SK-N-SH treated with all-trans-retinoic acid at 6 μM for 48 hours (cell line): ENCODE data around the gene GATC.
A peak's percentile ranks its signal among the peaks of the same experiment; 100 is the strongest.

Experiments used
- ATAC-seq: fragments of 200-7000 bp; cut with Tn5 transposase; 3 replicates; pipeline ENCODE4 v1.9.1; 2020; ENCODE audit warnings: mild to moderate bottlenecking, moderate library complexity
- ARNTL ChIP-seq: fragments of 450-650 bp; formaldehyde crosslinking; IDR thresholded peaks from 2 replicates; pipeline ENCODE4 v1.5.0; 2020; ENCODE audit warnings: low read depth, mild to moderate bottlenecking, moderate library complexity, borderline replicate concordance
- BACH2 ChIP-seq: fragments of 250-450 bp; sonication (Bioruptor Pico); IDR thresholded peaks from 2 replicates; pipeline ENCODE4 v1.9.0; 2021; ENCODE audit warnings: mild to moderate bottlenecking, borderline replicate concordance
- CREB5 ChIP-seq: fragments of 250-450 bp; sonication (Bioruptor Pico); IDR thresholded peaks from 2 replicates; pipeline ENCODE4 v1.5.1; 2020; ENCODE audit warnings: low read depth, mild to moderate bottlenecking, moderate library complexity
- CSDC2 ChIP-seq: fragments of 250-450 bp; sonication (Bioruptor Pico); IDR thresholded peaks from 2 replicates; pipeline ENCODE4 v1.5.0; 2020; ENCODE audit warnings: mild to moderate bottlenecking, moderate library complexity
- CSRNP3 ChIP-seq: fragments of 250-450 bp; sonication (Bioruptor Pico); IDR thresholded peaks from 2 replicates; pipeline ENCODE4 v1.5.1; 2021; ENCODE audit warnings: mild to moderate bottlenecking, moderate library complexity
- ESRRG ChIP-seq: fragments of 250-450 bp; sonication (Bioruptor Pico); IDR thresholded peaks from 2 replicates; pipeline ENCODE4 v1.6.1; 2021; ENCODE audit warnings: mild to moderate bottlenecking
- GLIS3 ChIP-seq: fragments of 250-450 bp; sonication (Bioruptor Pico); IDR thresholded peaks from 2 replicates; pipeline ENCODE4 v1.5.0; 2020; ENCODE audit warnings: mild to moderate bottlenecking, moderate library complexity
- ISL1 ChIP-seq: fragments of 250-450 bp; sonication (Bioruptor Pico); IDR thresholded peaks from 2 replicates; pipeline ENCODE4 v2.1.2; 2022; ENCODE audit warnings: mild to moderate bottlenecking, moderate library complexity
- OSR1 ChIP-seq: fragments of 250-450 bp; sonication (Bioruptor Pico); IDR thresholded peaks from 2 replicates; pipeline ENCODE4 v1.8.0; 2022; ENCODE audit warnings: moderate library complexity, mild to moderate bottlenecking, inconsistent platforms
- PATZ1 ChIP-seq: fragments of 250-450 bp; sonication (Bioruptor Pico); IDR thresholded peaks from 2 replicates; pipeline ENCODE4 v1.8.0; 2020; ENCODE audit warnings: mild to moderate bottlenecking, moderate library complexity, borderline replicate concordance
- PPARA ChIP-seq: fragments of 250-450 bp; sonication (Bioruptor Pico); IDR thresholded peaks from 2 replicates; pipeline ENCODE4 v1.5.0; 2020; ENCODE audit warnings: mild to moderate bottlenecking, borderline replicate concordance
- RARB ChIP-seq: fragments of 250-450 bp; sonication (Bioruptor Pico); IDR thresholded peaks from 2 replicates; pipeline ENCODE4 v1.8.0; 2021; ENCODE audit warnings: mild to moderate bottlenecking, moderate library complexity
- SNAI2 ChIP-seq: fragments of 250-450 bp; sonication (Bioruptor Pico); IDR thresholded peaks from 2 replicates; pipeline ENCODE4 v1.5.0; 2020; ENCODE audit warnings: mild to moderate bottlenecking, moderate library complexity
- TOX ChIP-seq: fragments of 250-450 bp; sonication (Bioruptor Pico); IDR thresholded peaks from 2 replicates; pipeline ENCODE4 v1.8.0; 2021; ENCODE audit warnings: mild to moderate bottlenecking, moderate library complexity, borderline replicate concordance
- TSHZ2 ChIP-seq: fragments of 250-450 bp; sonication (Bioruptor Pico); IDR thresholded peaks from 2 replicates; pipeline ENCODE4 v1.5.0; 2020; ENCODE audit warnings: mild to moderate bottlenecking, moderate library complexity
- ZC3H10 ChIP-seq: fragments of 250-450 bp; sonication (Bioruptor Pico); IDR thresholded peaks from 2 replicates; pipeline ENCODE4 v1.5.1; 2021; ENCODE audit warnings: mild to moderate bottlenecking, moderate library complexity
- ZFP3 ChIP-seq: fragments of 250-450 bp; sonication (Bioruptor Pico); IDR thresholded peaks from 2 replicates; pipeline ENCODE4 v1.5.0; 2020; ENCODE audit warnings: mild to moderate bottlenecking, moderate library complexity
- ZFP30 ChIP-seq: fragments of 450-650 bp; formaldehyde crosslinking; IDR thresholded peaks from 2 replicates; pipeline ENCODE4 v1.5.0; 2022; ENCODE audit warnings: mild to moderate bottlenecking, moderate library complexity
- ZNF565 ChIP-seq: fragments of 450-650 bp; formaldehyde crosslinking; conservative IDR thresholded peaks from 2 replicates; pipeline ENCODE4 v1.5.0; 2020; ENCODE audit warnings: low read depth, mild to moderate bottlenecking, moderate library complexity
- ZNF70 ChIP-seq: fragments of 450-650 bp; formaldehyde crosslinking; IDR thresholded peaks from 2 replicates; pipeline ENCODE4 v1.5.0; 2020; ENCODE audit warnings: mild to moderate bottlenecking, moderate library complexity
- ZNF8 ChIP-seq: fragments of 450-650 bp; formaldehyde crosslinking; IDR thresholded peaks from 2 replicates; pipeline ENCODE4 v1.5.0; 2020; ENCODE audit warnings: mild to moderate bottlenecking, moderate library complexity

The GATC gene

GRCh38 chr12:120467439-120467838 lies 21.2 kb downstream of the GATC start:
- TF ChIP-seq ZNF565 (no peak), ZC3H10 (CRISPR knock-in tag) (no peak), TSHZ2 (no peak), GLIS3 (no peak), CSRNP3 (no peak), RARB (CRISPR knock-in tag) (no peak), ZFP30 (CRISPR knock-in tag) (no peak), ZNF70 (no peak), ZNF8 (no peak), SNAI2 (CRISPR knock-in tag) (no peak), PPARA (CRISPR knock-in tag) (no peak), ISL1 (CRISPR knock-in tag) (no peak), ZFP3 (no peak), PATZ1 (CRISPR knock-in tag) (no peak), BACH2 (no peak), ESRRG (CRISPR knock-in tag) (no peak)
- ATAC-seq = no peak

- ATAC-seq = peak; percentile 47
- no peak for TF ChIP-seq CSDC2 (CRISPR knock-in tag)
- no peak for TF ChIP-seq RARB (CRISPR knock-in tag)
- TF ChIP-seq OSR1 (CRISPR knock-in tag) = no peak
- TF ChIP-seq ZNF565 = no peak
Observed at GRCh38 chr12:120468325-120468820, 22.1 kb downstream of the GATC start.

- ATAC-seq = peak; percentile 23
- no peak for TF ChIP-seq SNAI2 (CRISPR knock-in tag)
- no peak for TF ChIP-seq ZNF565
- TF ChIP-seq RARB (CRISPR knock-in tag) = no peak
- no peak for TF ChIP-seq CREB5 (CRISPR knock-in tag)
- TF ChIP-seq OSR1 (CRISPR knock-in tag) = no peak
- no peak for TF ChIP-seq PPARA (CRISPR knock-in tag)
- no peak for TF ChIP-seq ESRRG (CRISPR knock-in tag)
- TF ChIP-seq ARNTL (CRISPR knock-in tag) = no peak
- TF ChIP-seq CSRNP3 = no peak
- no peak for TF ChIP-seq ZNF70
- no peak for TF ChIP-seq TOX (CRISPR knock-in tag)
- no peak for TF ChIP-seq ISL1 (CRISPR knock-in tag)
- TF ChIP-seq CSDC2 (CRISPR knock-in tag) = no peak
- TF ChIP-seq BACH2 = no peak
- no peak for TF ChIP-seq ZFP3
- no peak for TF ChIP-seq PATZ1 (CRISPR knock-in tag)
- no peak for TF ChIP-seq TSHZ2
- TF ChIP-seq ZFP30 (CRISPR knock-in tag) = no peak
- no peak for TF ChIP-seq ZNF8
- TF ChIP-seq ZC3H10 (CRISPR knock-in tag) = no peak
Observed at GRCh38 chr12:120468821-120469449, 22.7 kb downstream of the GATC start.
